Activated T-cell treated with anti-CD3 and anti-CD28 coated beads, Interleukin-2, amount 50 U/mL, for 4 hours (primary cell): ENCODE results near the gene MMP11. TPM values are rescaled to one million over a fixed set of nuclear protein-coding genes. Genes with fewer than 3 reads are reported as not detected.

Experiments
- ATAC-seq, 2 donors: fragments of 200-7000 bp; cut with Tn5 transposase; one replicate each; pipeline ENCODE4 v1.10.0; 2021
- DNase-seq: peaks from one replicate; pipeline ENCODE4 v3.0.0-alpha.2; 2020
- H3K27me3 Mint-ChIP-seq: one replicate; pipeline ENCODE4 v1.8.0; 2021; ENCODE audit warnings: low read depth, mixed read lengths
- H3K36me3 Mint-ChIP-seq: one replicate; pipeline ENCODE4 v1.8.0; 2022; ENCODE audit warnings: mixed read lengths; ENCODE audit not compliant: insufficient read depth
- H3K4me1 Mint-ChIP-seq: one replicate; pipeline ENCODE4 v1.8.0; 2021; ENCODE audit warnings: low read depth, mixed read lengths
- H3K4me3 Mint-ChIP-seq: one replicate; pipeline ENCODE4 v1.8.0; 2021; ENCODE audit warnings: mild to moderate bottlenecking, moderate library complexity, mixed read lengths
- H3K9me3 Mint-ChIP-seq: one replicate; pipeline ENCODE4 v1.8.0; 2021; ENCODE audit warnings: mixed read lengths
- total RNA-seq, 3 donors: library from RNA; stranded (reverse); gene quantifications; one replicate each; pipeline ENCODE4 v1.2.1, GENCODE V29; 2021

MMP11 gene
- total RNA-seq, 3 donors from 2014 or later = 0.65 to 2.2 (median 0.69) TPM

GRCh38 chr22:23791738-23792645 is 19.3 kb downstream of the MMP11 start:
- no peaks in the 10 kb centered on the region for H3K9me3 Mint-ChIP-seq
- H3K4me1 Mint-ChIP-seq = peaks cover 27% of the 10 kb centered on the region
- H3K36me3 Mint-ChIP-seq = peaks cover 25% of the 10 kb centered on the region
- H3K4me3 Mint-ChIP-seq = no peak overlapping the region
- no peak for DNase-seq
- no peak for ATAC-seq
- H3K27me3 Mint-ChIP-seq = no peaks in the 10 kb centered on the region

- no peaks in the 10 kb centered on the region for H3K9me3 Mint-ChIP-seq
- peaks cover 25% of the 10 kb centered on the region for H3K36me3 Mint-ChIP-seq
- no peak for ATAC-seq
- peaks cover 19% of the 10 kb centered on the region for H3K4me1 Mint-ChIP-seq
- DNase-seq = no peak
- H3K4me3 Mint-ChIP-seq = no peak overlapping the region
- no peaks in the 10 kb centered on the region for H3K27me3 Mint-ChIP-seq
Observed at GRCh38 chr22:23793326-23793725, 20.7 kb downstream of the MMP11 start.

- H3K4me1 Mint-ChIP-seq = peaks cover 11% of the 10 kb centered on the region
- no peak overlapping the region for H3K4me3 Mint-ChIP-seq
- no peaks in the 10 kb centered on the region for H3K9me3 Mint-ChIP-seq
- ATAC-seq = no peak
- peaks cover 29% of the 10 kb centered on the region for H3K36me3 Mint-ChIP-seq
- H3K27me3 Mint-ChIP-seq = no peaks in the 10 kb centered on the region
- DNase-seq = no peak
Observed at GRCh38 chr22:23796461-23796860, 23.8 kb downstream of the MMP11 start.

- DNase-seq (no peak), ATAC-seq (no peak)
- H3K4me1 Mint-ChIP-seq = peaks cover 1% of the 10 kb centered on the region
- no peaks in the 10 kb centered on the region for H3K9me3 Mint-ChIP-seq
- H3K4me3 Mint-ChIP-seq = no peak overlapping the region
- no peaks in the 10 kb centered on the region for H3K27me3 Mint-ChIP-seq
- H3K36me3 Mint-ChIP-seq = peaks cover 32% of the 10 kb centered on the region
Observed at GRCh38 chr22:23800297-23801237, 27.9 kb downstream of the MMP11 start.

GRCh38 chr22:23801238-23801821 is 28.7 kb downstream of the MMP11 start:
- Mint-ChIP-seq H3K9me3 (no peaks in the 10 kb centered on the region), H3K36me3 (peaks cover 34% of the 10 kb centered on the region), H3K4me3 (no peak overlapping the region), H3K27me3 (no peaks in the 10 kb centered on the region), H3K4me1 (peaks cover 1% of the 10 kb centered on the region)
- DNase-seq (no peak), ATAC-seq (no peak)

GRCh38 chr22:23801886-23802377 is 29.3 kb downstream of the MMP11 start:
- Mint-ChIP-seq H3K27me3 (no peaks in the 10 kb centered on the region), H3K4me3 (no peak overlapping the region), H3K9me3 (no peaks in the 10 kb centered on the region), H3K4me1 (peaks cover 1% of the 10 kb centered on the region), H3K36me3 (peaks cover 34% of the 10 kb centered on the region)
- DNase-seq (no peak), ATAC-seq (no peak)

- peaks cover 1% of the 10 kb centered on the region for H3K4me1 Mint-ChIP-seq
- H3K36me3 Mint-ChIP-seq = peaks cover 41% of the 10 kb centered on the region
- ATAC-seq (no peak), DNase-seq (no peak)
- H3K4me3 Mint-ChIP-seq = no peak overlapping the region
- no peaks in the 10 kb centered on the region for H3K27me3 Mint-ChIP-seq
- H3K9me3 Mint-ChIP-seq = no peaks in the 10 kb centered on the region
Observed at GRCh38 chr22:23803001-23803819, 30.6 kb downstream of the MMP11 start.

- H3K4me3 Mint-ChIP-seq = no peak overlapping the region
- DNase-seq (no peak), ATAC-seq (no peak)
- no peaks in the 10 kb centered on the region for H3K27me3 Mint-ChIP-seq
- no peaks in the 10 kb centered on the region for H3K9me3 Mint-ChIP-seq
- H3K4me1 Mint-ChIP-seq = peaks cover 1% of the 10 kb centered on the region
- H3K36me3 Mint-ChIP-seq = peaks cover 41% of the 10 kb centered on the region
Observed at GRCh38 chr22:23804781-23805291, 32.2 kb downstream of the MMP11 start.

- Mint-ChIP-seq H3K4me3 (no peak overlapping the region), H3K27me3 (no peaks in the 10 kb centered on the region), H3K9me3 (no peaks in the 10 kb centered on the region), H3K4me1 (no peaks in the 10 kb centered on the region), H3K36me3 (peaks cover 37% of the 10 kb centered on the region)
- DNase-seq = no peak
- no peak for ATAC-seq
Observed at GRCh38 chr22:23806837-23807236, 34.2 kb downstream of the MMP11 start.

GRCh38 chr22:23812378-23812777 is 39.7 kb downstream of the MMP11 start:
- ATAC-seq = no peak
- H3K4me1 Mint-ChIP-seq = peaks cover 1% of the 10 kb centered on the region
- H3K4me3 Mint-ChIP-seq = no peak overlapping the region
- no peaks in the 10 kb centered on the region for H3K27me3 Mint-ChIP-seq
- peaks cover 24% of the 10 kb centered on the region for H3K36me3 Mint-ChIP-seq
- H3K9me3 Mint-ChIP-seq = no peaks in the 10 kb centered on the region
- DNase-seq = no peak

- no peaks in the 10 kb centered on the region for H3K9me3 Mint-ChIP-seq
- H3K27me3 Mint-ChIP-seq = no peaks in the 10 kb centered on the region
- DNase-seq = no peak
- no peak for ATAC-seq
- H3K4me3 Mint-ChIP-seq = no peak overlapping the region
- H3K36me3 Mint-ChIP-seq = peaks cover 31% of the 10 kb centered on the region
- H3K4me1 Mint-ChIP-seq = peaks cover 7% of the 10 kb centered on the region
Observed at GRCh38 chr22:23815541-23816155, 43.0 kb downstream of the MMP11 start.

GRCh38 chr22:23816156-23816976 is 43.7 kb downstream of the MMP11 start:
- H3K4me3 Mint-ChIP-seq = no peak overlapping the region
- DNase-seq (no peak), ATAC-seq (no peak)
- peaks cover 8% of the 10 kb centered on the region for H3K4me1 Mint-ChIP-seq
- H3K27me3 Mint-ChIP-seq = no peaks in the 10 kb centered on the region
- peaks cover 29% of the 10 kb centered on the region for H3K36me3 Mint-ChIP-seq
- no peaks in the 10 kb centered on the region for H3K9me3 Mint-ChIP-seq
